ENCODE measurements around the gene TRAM2. TPM values are rescaled to one million over a fixed set of nuclear protein-coding genes. Genes with fewer than 3 reads are reported as not detected.

The TRAM2 gene
- total and polyA plus RNA-seq, 2 of the 13 experiments (the other 11 are each of a cell fraction or from before 2014, with no cell fraction given), result 49.1 to 72.5 TPM

DNA sequence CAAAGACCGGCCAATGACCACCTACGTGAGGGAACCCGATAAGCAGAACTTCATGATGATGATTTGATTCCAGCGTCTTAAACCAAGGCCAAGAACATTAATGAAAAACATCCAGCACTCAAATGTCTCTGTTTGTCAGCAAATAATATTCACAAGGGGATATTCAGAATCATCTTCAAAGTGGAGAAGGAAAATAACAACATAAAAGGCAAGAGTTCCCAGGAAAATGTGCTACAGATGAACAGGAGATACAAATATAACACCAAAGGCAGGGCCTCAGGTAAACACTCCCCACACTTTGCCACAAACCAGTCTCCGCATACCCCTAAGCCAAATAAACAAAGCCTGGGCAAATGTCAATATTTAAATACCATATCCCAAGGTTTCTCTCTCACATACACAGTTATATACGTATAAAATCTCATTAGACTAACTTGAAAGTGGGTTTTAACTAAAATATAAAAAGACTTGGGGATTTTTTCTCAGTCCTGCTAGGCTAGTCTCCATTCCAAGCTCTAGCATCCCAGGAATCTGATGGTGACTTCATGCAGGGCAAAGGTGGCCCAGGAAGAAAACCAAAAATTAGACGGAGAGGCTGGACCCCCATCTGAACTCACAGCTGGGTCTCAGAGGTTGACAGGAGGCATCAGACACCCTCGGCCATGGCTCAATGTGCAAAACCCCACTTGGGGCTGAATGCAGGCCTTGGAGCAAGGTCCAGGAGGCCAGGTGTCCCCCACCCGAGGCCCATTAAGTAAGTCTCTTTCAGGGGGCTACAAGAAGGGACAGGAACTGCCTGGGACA is 32.1 kb downstream of the TRAM2 start (continued):
- TF ChIP-seq CTCF (CRISPR knock-in tag; IDR thresholded peaks at IDR 0.05), result no peak
- no peak for TF ChIP-seq ZNF282 (IDR thresholded peaks at IDR 0.05; ENCODE audit: partially characterized antibody)
- TF ChIP-seq, protein P1, sequence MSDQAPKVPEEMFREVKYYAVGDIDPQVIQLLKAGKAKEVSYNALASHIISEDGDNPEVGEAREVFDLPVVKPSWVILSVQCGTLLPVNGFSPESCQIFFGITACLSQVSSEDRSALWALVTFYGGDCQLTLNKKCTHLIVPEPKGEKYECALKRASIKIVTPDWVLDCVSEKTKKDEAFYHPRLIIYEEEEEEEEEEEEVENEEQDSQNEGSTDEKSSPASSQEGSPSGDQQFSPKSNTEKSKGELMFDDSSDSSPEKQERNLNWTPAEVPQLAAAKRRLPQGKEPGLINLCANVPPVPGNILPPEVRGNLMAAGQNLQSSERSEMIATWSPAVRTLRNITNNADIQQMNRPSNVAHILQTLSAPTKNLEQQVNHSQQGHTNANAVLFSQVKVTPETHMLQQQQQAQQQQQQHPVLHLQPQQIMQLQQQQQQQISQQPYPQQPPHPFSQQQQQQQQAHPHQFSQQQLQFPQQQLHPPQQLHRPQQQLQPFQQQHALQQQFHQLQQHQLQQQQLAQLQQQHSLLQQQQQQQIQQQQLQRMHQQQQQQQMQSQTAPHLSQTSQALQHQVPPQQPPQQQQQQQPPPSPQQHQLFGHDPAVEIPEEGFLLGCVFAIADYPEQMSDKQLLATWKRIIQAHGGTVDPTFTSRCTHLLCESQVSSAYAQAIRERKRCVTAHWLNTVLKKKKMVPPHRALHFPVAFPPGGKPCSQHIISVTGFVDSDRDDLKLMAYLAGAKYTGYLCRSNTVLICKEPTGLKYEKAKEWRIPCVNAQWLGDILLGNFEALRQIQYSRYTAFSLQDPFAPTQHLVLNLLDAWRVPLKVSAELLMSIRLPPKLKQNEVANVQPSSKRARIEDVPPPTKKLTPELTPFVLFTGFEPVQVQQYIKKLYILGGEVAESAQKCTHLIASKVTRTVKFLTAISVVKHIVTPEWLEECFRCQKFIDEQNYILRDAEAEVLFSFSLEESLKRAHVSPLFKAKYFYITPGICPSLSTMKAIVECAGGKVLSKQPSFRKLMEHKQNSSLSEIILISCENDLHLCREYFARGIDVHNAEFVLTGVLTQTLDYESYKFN (CRISPR knock-in tag; conservative IDR thresholded peaks at IDR 0.05), result peak; percentile 8; the same call in 1 of the 2 replicates
- no peak for TF ChIP-seq ZNF446 (CRISPR knock-in tag; IDR thresholded peaks at IDR 0.05)
- peak in 1 of 2 experiments; percentile 22; a peak in 1 of 4 replicates for TF ChIP-seq NR2F1 (CRISPR knock-in tag; IDR thresholded peaks at IDR 0.05)
- no peak for TF ChIP-seq ELF1 (CRISPR knock-in tag; IDR thresholded peaks at IDR 0.05)
- TF ChIP-seq, protein P2, sequence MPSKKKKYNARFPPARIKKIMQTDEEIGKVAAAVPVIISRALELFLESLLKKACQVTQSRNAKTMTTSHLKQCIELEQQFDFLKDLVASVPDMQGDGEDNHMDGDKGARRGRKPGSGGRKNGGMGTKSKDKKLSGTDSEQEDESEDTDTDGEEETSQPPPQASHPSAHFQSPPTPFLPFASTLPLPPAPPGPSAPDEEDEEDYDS (CRISPR knock-in tag; IDR thresholded peaks at IDR 0.05), result no peak
- no peak for TF ChIP-seq SATB2 (CRISPR knock-in tag; IDR thresholded peaks at IDR 0.05)
- TF ChIP-seq HOXA7 (CRISPR knock-in tag; IDR thresholded peaks at IDR 0.05), result no peak
- peak; percentile 83 for TF ChIP-seq GATAD2A (CRISPR knock-in tag; IDR thresholded peaks at IDR 0.05)

Data from HepG2 (cell line).